Smooth muscle cell of the pulmonary artery (primary cell): ENCODE measurements around the gene KRTAP9-8. TPM values are rescaled to one million over a fixed set of nuclear protein-coding genes. Genes with fewer than 3 reads are reported as not detected.

Experiments
- total RNA-seq: library from RNA; depleted of rRNA; stranded (reverse); fragments of >200 nt; gene quantifications from 2 replicates; pipeline ENCODE4 v1.2.3, GENCODE V29; 2014

KRTAP9-8 gene, protein sequence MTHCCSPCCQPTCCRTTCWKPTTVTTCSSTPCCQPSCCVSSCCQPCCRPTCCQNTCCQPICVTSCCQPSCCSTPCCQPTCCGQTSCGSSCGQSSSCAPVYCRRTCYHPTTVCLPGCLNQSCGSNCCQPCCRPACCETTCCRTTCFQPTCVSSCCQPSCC
- not detected in 2 replicates for total RNA-seq

DNA sequence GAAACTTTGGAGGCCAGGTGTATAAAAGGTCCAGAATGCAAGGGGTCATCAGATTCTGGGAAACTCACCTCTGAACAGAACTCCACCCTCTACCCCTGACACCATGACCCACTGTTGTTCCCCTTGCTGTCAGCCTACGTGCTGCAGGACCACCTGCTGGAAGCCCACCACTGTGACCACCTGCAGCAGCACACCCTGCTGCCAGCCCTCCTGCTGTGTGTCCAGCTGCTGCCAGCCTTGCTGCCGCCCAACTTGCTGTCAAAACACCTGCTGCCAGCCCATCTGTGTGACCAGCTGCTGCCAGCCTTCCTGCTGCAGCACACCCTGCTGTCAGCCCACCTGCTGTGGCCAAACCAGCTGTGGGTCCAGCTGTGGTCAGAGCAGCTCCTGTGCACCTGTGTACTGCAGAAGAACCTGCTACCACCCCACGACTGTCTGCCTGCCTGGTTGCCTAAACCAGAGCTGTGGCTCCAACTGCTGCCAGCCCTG lies at the start of gene KRTAP9-8:
TSS of gene KRTAP9-8 (plus strand) at position 51 of the 489 bp plus-strand sequence. CDS start at position 104, 53 bp downstream.

DNA sequence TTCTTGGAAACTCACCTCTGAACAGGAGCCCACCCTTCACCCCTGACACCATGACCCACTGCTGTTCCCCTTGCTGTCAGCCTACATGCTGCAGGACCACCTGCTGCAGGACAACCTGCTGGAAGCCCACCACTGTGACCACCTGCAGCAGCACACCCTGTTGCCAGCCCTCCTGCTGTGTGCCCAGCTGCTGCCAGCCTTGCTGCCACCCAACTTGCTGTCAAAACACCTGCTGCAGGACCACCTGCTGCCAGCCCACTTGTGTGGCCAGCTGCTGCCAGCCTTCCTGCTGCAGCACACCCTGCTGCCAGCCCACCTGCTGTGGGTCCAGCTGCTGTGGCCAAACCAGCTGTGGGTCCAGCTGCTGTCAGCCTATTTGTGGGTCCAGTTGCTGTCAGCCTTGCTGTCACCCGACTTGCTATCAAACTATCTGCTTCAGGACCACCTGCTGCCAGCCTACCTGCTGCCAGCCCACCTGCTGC lies 47.9 kb upstream of the KRTAP9-8 start, which contains the start of gene KRTAP9-1:
TSS of gene KRTAP9-1 (plus strand) at position 51 of the 482 bp plus-strand sequence. CDS start at position 51, 0 bp downstream.

DNA sequence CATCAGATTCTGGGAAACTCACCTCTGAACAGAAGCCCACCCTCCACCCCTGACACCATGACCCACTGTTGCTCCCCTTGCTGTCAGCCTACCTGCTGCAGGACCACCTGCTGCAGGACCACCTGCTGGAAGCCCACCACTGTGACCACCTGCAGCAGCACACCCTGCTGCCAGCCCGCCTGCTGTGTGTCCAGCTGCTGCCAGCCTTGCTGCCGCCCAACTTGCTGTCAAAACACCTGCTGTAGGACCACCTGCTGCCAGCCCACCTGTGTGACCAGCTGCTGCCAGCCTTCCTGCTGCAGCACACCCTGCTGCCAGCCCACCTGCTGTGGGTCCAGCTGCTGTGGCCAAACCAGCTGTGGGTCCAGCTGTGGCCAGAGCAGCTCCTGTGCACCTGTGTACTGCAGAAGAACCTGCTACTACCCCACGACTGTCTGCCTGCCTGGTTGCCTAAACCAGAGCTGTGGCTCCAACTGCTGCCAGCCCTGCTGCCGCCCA lies 11.2 kb upstream of the KRTAP9-8 start, which contains the start of gene KRTAP9-2:
TSS of gene KRTAP9-2 (plus strand) at position 51 of the 498 bp plus-strand sequence. CDS start at position 58, 7 bp downstream.

DNA sequence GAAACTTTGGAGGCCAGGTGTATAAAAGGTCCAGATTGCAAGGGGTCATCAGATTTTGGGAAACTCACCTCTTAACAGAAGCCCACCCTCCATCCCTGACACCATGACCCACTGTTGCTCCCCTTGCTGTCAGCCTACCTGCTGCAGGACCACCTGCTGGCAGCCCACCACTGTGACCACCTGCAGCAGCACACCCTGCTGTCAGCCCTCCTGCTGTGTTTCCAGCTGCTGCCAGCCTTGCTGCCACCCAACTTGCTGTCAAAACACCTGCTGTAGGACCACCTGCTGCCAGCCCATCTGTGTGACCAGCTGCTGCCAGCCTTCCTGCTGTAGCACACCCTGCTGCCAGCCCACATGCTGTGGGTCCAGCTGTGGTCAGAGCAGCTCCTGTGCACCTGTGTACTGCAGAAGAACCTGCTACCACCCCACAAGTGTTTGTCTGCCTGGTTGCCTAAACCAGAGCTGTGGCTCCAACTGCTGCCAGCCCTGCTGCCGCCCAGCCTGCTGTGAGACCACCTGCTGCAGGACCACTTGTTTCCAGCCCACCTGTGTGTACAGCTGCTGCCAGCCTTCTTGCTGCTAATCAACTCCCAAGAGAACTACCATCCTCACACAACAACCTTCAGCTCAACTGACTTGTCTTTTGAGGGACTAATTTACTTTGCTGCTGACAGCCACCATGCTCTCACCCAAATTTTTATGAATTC lies 5.2 kb upstream of the KRTAP9-8 start, which contains the start of gene KRTAP9-3:
TSS of gene KRTAP9-3 (plus strand) at position 51 of the 707 bp plus-strand sequence. CDS start at position 104, 53 bp downstream.

DNA sequence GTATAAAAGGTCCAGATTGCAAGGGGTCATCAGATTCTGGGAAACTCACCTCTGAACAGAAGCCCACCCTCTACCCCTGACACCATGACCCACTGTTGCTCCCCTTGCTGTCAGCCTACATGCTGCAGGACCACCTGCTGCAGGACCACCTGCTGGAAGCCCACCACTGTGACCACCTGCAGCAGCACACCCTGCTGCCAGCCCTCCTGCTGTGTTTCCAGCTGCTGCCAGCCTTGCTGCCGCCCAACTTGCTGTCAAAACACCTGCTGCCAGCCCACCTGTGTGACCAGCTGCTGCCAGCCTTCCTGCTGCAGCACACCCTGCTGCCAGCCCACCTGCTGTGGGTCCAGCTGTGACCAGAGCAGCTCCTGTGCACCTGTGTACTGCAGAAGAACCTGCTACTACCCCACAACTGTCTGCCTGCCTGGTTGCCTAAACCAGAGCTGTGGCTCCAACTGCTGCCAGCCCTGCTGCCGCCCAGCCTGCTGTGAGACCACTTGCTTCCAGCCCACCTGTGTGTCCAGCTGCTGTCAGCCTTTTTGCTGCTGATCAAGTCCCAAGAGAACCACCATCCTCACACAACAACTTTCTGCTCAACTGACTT lies 11.9 kb downstream of the KRTAP9-8 start, which contains the start of gene KRTAP9-4:
TSS of gene KRTAP9-4 (plus strand) at position 51 of the 604 bp plus-strand sequence. CDS start at position 85, 34 bp downstream.

DNA sequence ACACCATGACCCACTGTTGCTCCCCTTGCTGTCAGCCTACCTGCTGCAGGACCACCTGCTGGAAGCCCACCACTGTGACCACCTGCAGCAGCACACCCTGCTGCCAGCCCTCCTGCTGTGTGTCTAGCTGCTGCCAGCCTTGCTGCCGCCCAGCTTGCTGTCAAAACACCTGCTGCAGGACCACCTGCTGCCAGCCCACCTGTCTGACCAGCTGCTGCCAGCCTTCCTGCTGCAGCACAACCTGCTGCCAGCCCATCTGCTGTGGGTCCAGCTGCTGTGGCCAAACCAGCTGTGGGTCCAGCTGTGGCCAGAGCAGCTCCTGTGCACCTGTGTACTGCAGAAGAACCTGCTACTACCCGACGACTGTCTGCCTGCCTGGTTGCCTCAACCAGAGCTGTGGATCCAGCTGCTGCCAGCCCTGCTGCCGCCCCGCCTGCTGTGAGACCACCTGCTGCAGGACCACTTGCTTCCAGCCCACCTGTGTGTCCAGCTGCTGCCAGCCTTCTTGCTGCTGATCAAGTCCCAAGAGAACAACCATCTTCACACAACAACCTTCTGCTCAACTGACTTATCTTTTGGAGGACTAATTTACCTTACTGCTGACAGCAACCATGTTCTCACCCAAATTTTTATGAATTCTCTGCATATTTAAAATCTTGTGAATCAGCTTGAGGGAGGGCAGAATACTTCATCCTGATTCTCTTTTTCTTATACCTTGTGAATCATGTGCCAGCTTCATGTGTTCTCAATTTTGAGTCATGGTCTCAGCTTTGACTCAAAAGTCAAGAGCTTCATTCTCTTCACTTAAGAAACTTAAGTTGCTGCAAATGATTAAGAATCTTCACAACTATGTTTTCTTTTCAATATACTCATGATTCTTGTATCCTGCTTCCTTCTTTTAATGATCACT lies 17.8 kb downstream of the KRTAP9-8 start, which contains the start of gene KRTAP9-9:
TSS of gene KRTAP9-9 (plus strand) at position 4 of the 910 bp plus-strand sequence.

DNA sequence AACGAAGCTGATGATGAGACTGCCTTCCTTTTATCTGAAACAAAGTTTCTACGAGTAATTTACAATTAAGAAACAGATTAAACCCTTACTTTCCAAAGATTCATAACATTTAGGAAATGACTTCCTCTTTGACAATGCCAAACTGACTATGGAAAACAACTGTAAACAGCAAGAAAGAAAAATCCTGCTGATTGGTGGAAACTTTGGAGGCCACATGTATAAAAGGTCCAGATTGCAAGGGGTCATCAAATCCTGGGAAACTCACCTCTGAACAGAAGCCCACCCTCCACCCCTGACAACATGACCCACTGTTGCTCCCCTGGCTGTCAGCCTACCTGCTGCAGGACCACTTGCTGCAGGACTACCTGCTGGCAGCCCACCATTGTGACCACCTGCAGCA lies 27.3 kb downstream of the KRTAP9-8 start, which contains the start of gene KRTAP9-6:
TSS of gene KRTAP9-6 (plus strand) at position 301 of the 400 bp plus-strand sequence. CDS start at position 301, 0 bp downstream.

DNA sequence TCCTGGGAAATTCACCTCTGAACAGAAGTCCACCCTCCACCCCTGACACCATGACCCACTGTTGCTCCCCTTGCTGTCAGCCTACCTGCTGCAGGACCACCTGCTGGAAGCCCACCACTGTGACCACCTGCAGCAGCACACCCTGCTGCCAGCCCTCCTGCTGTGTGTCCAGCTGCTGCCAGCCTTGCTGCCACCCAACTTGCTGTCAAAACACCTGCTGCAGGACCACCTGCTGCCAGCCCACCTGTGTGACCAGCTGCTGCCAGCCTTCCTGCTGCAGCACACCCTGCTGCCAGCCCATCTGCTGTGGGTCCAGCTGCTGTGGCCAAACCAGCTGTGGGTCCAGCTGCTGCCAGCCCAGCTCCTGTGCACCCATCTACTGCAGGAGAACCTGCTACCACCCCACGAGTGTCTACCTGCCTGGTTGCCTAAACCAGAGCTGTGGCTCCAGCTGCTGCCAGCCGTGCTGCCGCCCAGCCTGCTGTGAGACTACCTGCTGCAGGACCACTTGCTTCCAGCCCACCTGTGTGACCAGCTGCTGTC lies 37.9 kb downstream of the KRTAP9-8 start, which contains the start of gene KRTAP9-7:
TSS of gene KRTAP9-7 (plus strand) at position 51 of the 543 bp plus-strand sequence. CDS start at position 51, 0 bp downstream.

Other genes with a start within 250 kb of the KRTAP9-8 start
- not detected in 2 replicates for gene KRTAP3-3, start 243.8 kb upstream of the KRTAP9-8 start, total RNA-seq
- not detected in 2 replicates for gene KRTAP3-2, start 238.1 kb upstream of the KRTAP9-8 start, total RNA-seq
- not detected in 2 replicates for gene KRTAP3-1, start 228.9 kb upstream of the KRTAP9-8 start, total RNA-seq
- 0.72 and 1.6 TPM in 2 replicates for gene KRTAP1-5, start 210.8 kb upstream of the KRTAP9-8 start, total RNA-seq
- not detected in 2 replicates for gene KRTAP1-4, start 207.8 kb upstream of the KRTAP9-8 start, total RNA-seq
- gene KRTAP1-3, start 203.1 kb upstream of the KRTAP9-8 start, total RNA-seq = not detected in 2 replicates
- gene KRTAP1-1, start 196.5 kb upstream of the KRTAP9-8 start, total RNA-seq = not detected in 2 replicates
- not detected in 2 replicates for gene KRTAP2-1, start 190.7 kb upstream of the KRTAP9-8 start, total RNA-seq
- gene KRTAP2-2, start 182.8 kb upstream of the KRTAP9-8 start, total RNA-seq = not detected in 2 replicates
- 0.56 TPM in 1 of 2 replicates, not detected in the other for gene KRTAP2-3, start 177.9 kb upstream of the KRTAP9-8 start, total RNA-seq
- gene KRTAP2-4, start 172.1 kb upstream of the KRTAP9-8 start, total RNA-seq = not detected in 2 replicates
- gene KRTAP4-7, start 153.8 kb upstream of the KRTAP9-8 start, total RNA-seq = not detected in 2 replicates
- gene KRTAP4-8, start 139.9 kb upstream of the KRTAP9-8 start, total RNA-seq = not detected in 2 replicates
- gene KRTAP4-16, start 135.8 kb upstream of the KRTAP9-8 start, total RNA-seq = not detected in 2 replicates
- gene KRTAP4-9, start 132.6 kb upstream of the KRTAP9-8 start, total RNA-seq = not detected in 2 replicates
- gene KRTAP4-11, start 119.6 kb upstream of the KRTAP9-8 start, total RNA-seq = not detected in 2 replicates
- not detected in 2 replicates for gene KRTAP4-12, start 113.8 kb upstream of the KRTAP9-8 start, total RNA-seq
- gene KRTAP4-6, start 97.5 kb upstream of the KRTAP9-8 start, total RNA-seq = not detected in 2 replicates
- gene KRTAP4-5, start 88.2 kb upstream of the KRTAP9-8 start, total RNA-seq = not detected in 2 replicates
- not detected in 2 replicates for gene KRTAP4-4, start 77.3 kb upstream of the KRTAP9-8 start, total RNA-seq
- gene KRTAP4-3, start 69.8 kb upstream of the KRTAP9-8 start, total RNA-seq = not detected in 2 replicates
- not detected in 2 replicates for gene KRTAP4-2, start 59.8 kb upstream of the KRTAP9-8 start, total RNA-seq
- not detected in 2 replicates for gene KRTAP4-1, start 53.1 kb upstream of the KRTAP9-8 start, total RNA-seq
- not detected in 2 replicates for gene KRTAP9-1, start 48.1 kb upstream of the KRTAP9-8 start, total RNA-seq
- gene KRTAP9-2, start 11.4 kb upstream of the KRTAP9-8 start, total RNA-seq = not detected in 2 replicates
- gene KRTAP9-3, start 5.5 kb upstream of the KRTAP9-8 start, total RNA-seq = not detected in 2 replicates
- not detected in 2 replicates for gene KRTAP9-4, start 11.7 kb downstream of the KRTAP9-8 start, total RNA-seq
- gene KRTAP9-9, start 17.4 kb downstream of the KRTAP9-8 start, total RNA-seq = not detected in 2 replicates
- gene KRTAP9-6, start 27.4 kb downstream of the KRTAP9-8 start, total RNA-seq = not detected in 2 replicates
- not detected in 2 replicates for gene KRTAP9-7, start 37.7 kb downstream of the KRTAP9-8 start, total RNA-seq
- gene KRTAP29-1, start 64.9 kb downstream of the KRTAP9-8 start, total RNA-seq = not detected in 2 replicates
- not detected in 2 replicates for gene KRTAP16-1, start 71.3 kb downstream of the KRTAP9-8 start, total RNA-seq
- not detected in 2 replicates for gene KRTAP17-1, start 77.7 kb downstream of the KRTAP9-8 start, total RNA-seq
- not detected in 2 replicates for gene KRT33A, start 112.8 kb downstream of the KRTAP9-8 start, total RNA-seq
- not detected in 2 replicates for gene KRT33B, start 131.8 kb downstream of the KRTAP9-8 start, total RNA-seq
- 0.20 and 0.46 TPM in 2 replicates for gene KRT34, start 144.3 kb downstream of the KRTAP9-8 start, total RNA-seq
- gene KRT31, start 159.6 kb downstream of the KRTAP9-8 start, total RNA-seq = not detected in 2 replicates
- not detected in 2 replicates for gene KRT37, start 186.6 kb downstream of the KRTAP9-8 start, total RNA-seq
- gene KRT38, start 203.0 kb downstream of the KRTAP9-8 start, total RNA-seq = under 0.01 and 0.13 TPM in 2 replicates
- 0.30 TPM in 1 of 2 replicates, not detected in the other for gene KRT32, start 229.4 kb downstream of the KRTAP9-8 start, total RNA-seq
- gene KRT35, start 243.2 kb downstream of the KRTAP9-8 start, total RNA-seq = not detected in 2 replicates